Measurements from ENCODE around the gene PCGF5. TPM values are rescaled to one million over a fixed set of nuclear protein-coding genes. Genes with fewer than 3 reads are reported as not detected.

The PCGF5 gene
- total and polyA plus RNA-seq, 9 of the 15 experiments (the other 6 are each of a cell fraction or from before 2014, with no cell fraction given), result 10.9 to 40.0 (median 20.3) TPM

DNA sequence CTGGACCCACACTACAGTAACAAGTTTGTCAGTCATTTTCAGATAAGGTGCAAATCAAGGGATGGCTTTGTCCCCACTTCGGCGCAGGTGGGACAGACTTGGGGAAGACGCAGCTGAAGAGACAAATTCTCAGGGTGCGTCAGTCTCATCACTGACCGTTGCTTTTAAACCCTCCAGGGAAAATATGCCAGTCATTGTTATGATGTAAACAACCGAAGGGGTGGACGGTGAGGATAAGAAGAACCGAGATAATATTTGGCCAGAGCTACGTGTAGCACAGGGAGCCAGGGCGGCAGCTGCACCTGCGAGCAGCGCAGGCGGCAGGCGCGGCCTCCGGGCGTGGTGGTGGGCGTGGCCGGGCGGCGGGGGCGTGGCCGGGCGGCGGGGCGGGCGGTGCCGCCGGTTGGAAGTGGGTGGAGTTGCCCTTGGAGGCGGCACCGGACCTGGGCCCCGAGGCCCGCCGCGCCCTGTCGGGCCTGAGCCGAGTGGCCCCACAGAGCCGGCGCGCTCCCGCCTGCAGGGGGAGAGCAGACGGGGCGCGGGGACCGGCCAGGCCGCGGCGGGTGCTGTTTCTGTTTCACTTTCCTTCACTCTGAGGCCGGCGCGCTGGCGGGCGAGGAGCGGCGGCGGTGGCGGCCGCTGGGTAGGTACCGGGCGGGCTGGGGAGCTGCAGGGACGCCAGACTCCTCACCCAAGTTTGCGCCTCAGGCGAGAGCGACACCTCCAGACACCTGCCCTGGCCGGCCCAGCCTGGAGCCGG is at the start of gene PCGF5 (continued):
- TF ChIP-seq TBL1XR1 (IDR thresholded peaks at IDR 0.05; ENCODE audit: low read length in 2 of 2), result 0 out of 4 replicates have a peak, but pooled peaks have one; percentile 26 to 64
- TF ChIP-seq HDAC3 (IDR thresholded peaks at IDR 0.05; ENCODE audit: borderline replicate concordance, partially characterized antibody), result peak; percentile 70
- peak; percentile 92 for TF ChIP-seq SOX6 (IDR thresholded peaks at IDR 0.05)
- TF ChIP-seq TBP (optimal IDR thresholded peaks at IDR 0.05; ENCODE audit: low read depth, low read length), result peak; percentile 20
- TF ChIP-seq ZNF316 (IDR thresholded peaks at IDR 0.05), result peak; percentile 95
- TF ChIP-seq, protein P1, sequence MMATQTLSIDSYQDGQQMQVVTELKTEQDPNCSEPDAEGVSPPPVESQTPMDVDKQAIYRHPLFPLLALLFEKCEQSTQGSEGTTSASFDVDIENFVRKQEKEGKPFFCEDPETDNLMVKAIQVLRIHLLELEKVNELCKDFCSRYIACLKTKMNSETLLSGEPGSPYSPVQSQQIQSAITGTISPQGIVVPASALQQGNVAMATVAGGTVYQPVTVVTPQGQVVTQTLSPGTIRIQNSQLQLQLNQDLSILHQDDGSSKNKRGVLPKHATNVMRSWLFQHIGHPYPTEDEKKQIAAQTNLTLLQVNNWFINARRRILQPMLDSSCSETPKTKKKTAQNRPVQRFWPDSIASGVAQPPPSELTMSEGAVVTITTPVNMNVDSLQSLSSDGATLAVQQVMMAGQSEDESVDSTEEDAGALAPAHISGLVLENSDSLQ (IDR thresholded peaks at IDR 0.05), result peak; percentile 73
- TF ChIP-seq, protein P2, sequence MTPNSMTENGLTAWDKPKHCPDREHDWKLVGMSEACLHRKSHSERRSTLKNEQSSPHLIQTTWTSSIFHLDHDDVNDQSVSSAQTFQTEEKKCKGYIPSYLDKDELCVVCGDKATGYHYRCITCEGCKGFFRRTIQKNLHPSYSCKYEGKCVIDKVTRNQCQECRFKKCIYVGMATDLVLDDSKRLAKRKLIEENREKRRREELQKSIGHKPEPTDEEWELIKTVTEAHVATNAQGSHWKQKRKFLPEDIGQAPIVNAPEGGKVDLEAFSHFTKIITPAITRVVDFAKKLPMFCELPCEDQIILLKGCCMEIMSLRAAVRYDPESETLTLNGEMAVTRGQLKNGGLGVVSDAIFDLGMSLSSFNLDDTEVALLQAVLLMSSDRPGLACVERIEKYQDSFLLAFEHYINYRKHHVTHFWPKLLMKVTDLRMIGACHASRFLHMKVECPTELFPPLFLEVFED (CRISPR knock-in tag; conservative IDR thresholded peaks at IDR 0.05), result no peak
- peak; percentile 89 for TF ChIP-seq TCF3 (CRISPR knock-in tag; IDR thresholded peaks at IDR 0.05)
- TF ChIP-seq NBN (IDR thresholded peaks at IDR 0.05; ENCODE audit: low read depth), result peak; percentile 30; the same call in 1 of the 2 replicates
- TF ChIP-seq CREM (IDR thresholded peaks at IDR 0.05; ENCODE audit: low read depth), result peak; percentile 63
- TF ChIP-seq HMGN3 (IDR thresholded peaks at IDR 0.05; ENCODE audit: borderline replicate concordance, extremely low read depth, insufficient read length, low read depth, low read length), result peak; percentile 94
- peak in 1 of 2 experiments; percentile 37; a peak in 1 of 4 replicates for TF ChIP-seq HDAC1 (IDR thresholded peaks at IDR 0.05)
